ENCODE results near the gene DLG2. TPM values are rescaled to one million over a fixed set of nuclear protein-coding genes. Genes with fewer than 3 reads are reported as not detected.

DLG2 gene
- total and polyA plus RNA-seq, 2 donors (not counting 3 experiments of a cell fraction or from before 2014, with no cell fraction given): 0.15 to 1.1 TPM

DNA sequence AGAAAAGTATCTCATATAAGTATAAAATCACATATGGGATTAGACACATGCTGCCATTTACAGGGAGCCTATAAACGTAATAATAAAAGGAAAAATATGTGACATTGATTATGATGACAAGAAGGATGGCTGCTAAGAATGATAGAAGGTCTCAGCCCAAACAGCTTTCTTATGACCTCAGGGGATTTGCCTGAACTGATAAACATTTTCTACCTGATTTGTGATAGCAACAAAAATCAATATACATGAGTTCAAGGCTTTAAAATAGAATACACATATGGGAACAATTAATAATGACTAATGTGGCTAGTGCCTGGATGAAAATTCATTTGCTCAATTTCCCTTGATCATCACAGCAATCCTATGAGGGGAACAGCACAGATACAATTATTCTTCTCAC lies 1704.2 kb downstream of the DLG2 start:
- FAIRE-seq: no peak
- ChIA-PET POLR2A (no interaction called here), CTCF (no interaction called here)
- Histone ChIP-seq H3K27me3 (ENCODE audit: control insufficient read depth in 2 of 2, insufficient read depth in 2 of 2, low read length in 2 of 2) (no peaks in the 10 kb centered on the region), H3K9me3 (replicated peaks; ENCODE audit: control insufficient read depth, insufficient read depth, low read length) (no peaks in the 10 kb centered on the region), H3K4me2 (ENCODE audit: insufficient read depth, low read length) (no peak overlapping the region), H3K9ac (replicated peaks; ENCODE audit: extremely low read depth, insufficient read depth, low read length) (no peak overlapping the region), H3K4me3 (replicated peaks in 1 of 3; ENCODE audit: insufficient read depth in 1 of 3, low read depth in 1 of 3, low read length in 3 of 3) (no peak overlapping the region), H4K20me1 (replicated peaks; ENCODE audit: control insufficient read depth, extremely low read depth, insufficient read depth, low read length) (no peaks in the 10 kb centered on the region), H2AFZ (ENCODE audit: low read depth, low read length) (no peak overlapping the region), H3K9me1 (replicated peaks; ENCODE audit: control insufficient read depth, extremely low read depth, insufficient read depth, low read length) (no peaks in the 10 kb centered on the region), H3K79me2 (ENCODE audit: control insufficient read depth, insufficient read depth, low read length) (no peaks in the 10 kb centered on the region), H3K4me1 (ENCODE audit: control insufficient read depth, extremely low read depth, insufficient read depth, low read length) (no peaks in the 10 kb centered on the region), H3K36me3 (ENCODE audit: control insufficient read depth in 2 of 2, extremely low read depth in 1 of 2, insufficient read depth in 2 of 2, low read length in 2 of 2) (no peaks in the 10 kb centered on the region), H3K27ac (ENCODE audit: insufficient read depth, low read depth, low read length) (no peak overlapping the region)
- TF ChIP-seq EZH2 (IDR thresholded peaks at IDR 0.05; ENCODE audit: borderline replicate concordance, low read depth, low read length, severe bottlenecking) (no peak), MAX (IDR thresholded peaks at IDR 0.05; ENCODE audit: insufficient read depth, insufficient read length) (no peak), CTCF (IDR thresholded peaks at IDR 0.05; ENCODE audit: extremely low read depth in 1 of 2, insufficient read depth in 1 of 2, low read depth in 1 of 2, low read length in 2 of 2) (no peak), JUN (IDR thresholded peaks at IDR 0.05; ENCODE audit: borderline replicate concordance, insufficient read depth, insufficient read length, low read depth) (no peak), FOS (IDR thresholded peaks at IDR 0.05; ENCODE audit: borderline replicate concordance, insufficient read depth, low read length) (no peak), MYC (IDR thresholded peaks at IDR 0.05; ENCODE audit: low read depth, low read length) (no peak), GATA2 (IDR thresholded peaks at IDR 0.05; ENCODE audit: insufficient read depth, insufficient read length, low read depth, low read length) (no peak), POLR2A (IDR thresholded peaks at IDR 0.05; ENCODE audit: low read depth, low read length) (no peak), POLR2AphosphoS5 (IDR thresholded peaks at IDR 0.05; ENCODE audit: insufficient read depth, low read depth, low read length) (no peak)
- BruUV-seq (replicated peaks): no TSS peak
- intact Hi-C loops (cut with micrococcal nuclease): no loop called here
- no peak for DNase-seq (ENCODE audit: low read depth, low spot score)
- dilution Hi-C loops (cut with MboI; ENCODE audit: extremely low pct_ligation_motif_present, low sequenced_read_pairs): no loop called here
